Sigmoid colon (tissue), 7 donors: Measurements from ENCODE around the gene LLGL1. TPM values are rescaled to one million over a fixed set of nuclear protein-coding genes. Genes with fewer than 3 reads are reported as not detected.

ENCODE experiments used
- DNase-seq: peaks from one replicate; pipeline ENCODE4 v3.0.0-alpha.2; 2019
- H3K27ac ChIP-seq, 4 donors: fragments of 200-600 bp; sonication (generic); one replicate each; pipeline ENCODE4 v1.5.1; 2016 to 2019; ENCODE audit warnings: mild to moderate bottlenecking in 1 of 4
- H3K27me3 ChIP-seq, 3 donors: fragments of 200-600 bp; sonication (generic); one replicate each; pipeline ENCODE4 v1.5.1; 2019; ENCODE audit warnings: mild to moderate bottlenecking in 1 of 3
- H3K36me3 ChIP-seq, 4 donors: fragments of 200-600 bp; sonication (generic); one replicate each; pipeline ENCODE4 v1.5.1; 2016 to 2019
- H3K4me1 ChIP-seq, 4 donors: fragments of 200-600 bp; sonication (generic); one replicate each; pipeline ENCODE4 v1.5.1; 2017 to 2019
- H3K4me3 ChIP-seq, 4 donors: fragments of 200-600 bp; sonication (generic); one replicate each; pipeline ENCODE4 v1.5.1; 2017 to 2019; ENCODE audit warnings: mild to moderate bottlenecking in 2 of 4, moderate library complexity in 1 of 4
- H3K9me3 ChIP-seq, 4 donors: fragments of 200-600 bp in 3 of 4; sonication (generic) in 3 of 4; one replicate each; pipeline versions ENCODE4 v1.5.1 to v1.6.1; 2013 to 2019
- CTCF ChIP-seq, 4 experiments: fragments of 450-650 bp in 3 of 4; fragments of 200-600 bp in 1 of 4; IDR thresholded peaks; one replicate each; pipeline ENCODE4 v1.5.1; 2016 to 2019; ENCODE audit warnings: antibody characterized with exemption in 4 of 4, mild to moderate bottlenecking in 3 of 4, moderate library complexity in 2 of 4
- EP300 ChIP-seq, 4 donors: sonication (generic); formaldehyde crosslinking; IDR thresholded peaks; one replicate each; pipeline ENCODE4 v1.6.1; 2017; ENCODE audit warnings: antibody characterized with exemption in 4 of 4
- POLR2A ChIP-seq, 2 donors: fragments of 450-650 bp; IDR thresholded peaks; one replicate each; pipeline ENCODE4 v1.6.1; 2016; ENCODE audit warnings: antibody characterized with exemption in 2 of 2, mild to moderate bottlenecking in 2 of 2, moderate library complexity in 2 of 2
- POLR2AphosphoS5 ChIP-seq, 4 donors: sonication (generic); formaldehyde crosslinking; IDR thresholded peaks; one replicate each; pipeline ENCODE4 v1.6.1; 2017; ENCODE audit warnings: antibody characterized with exemption in 4 of 4
- WGBS, 2 donors: extraction: QIAGEN DNeasy Blood & Tissue Kit; methylation state at CpG; one replicate each; pipeline ENCODE4 v1.1.7; 2013; 5-methylcytosine and 5-hydroxymethylcytosine counted together
- intact Hi-C: fragments of 100-400 bp; cut with DNase I; formaldehyde crosslinking; loops from one replicate; pipeline ENCODE4 v1.15.1; 2023
- polyA plus RNA-seq, 3 donors: library from polyadenylated mRNA; stranded (reverse); fragments of 200-250 nt; gene quantifications; one replicate each; pipeline ENCODE4 v1.2.3, GENCODE V29; 2013
- total RNA-seq, 4 donors: library from RNA; depleted of rRNA; stranded (reverse); fragments of >200 nt; gene quantifications; one replicate each; pipeline ENCODE4 v1.1.0, GENCODE V29; 2016
- donor health status: healthy with polysubstance abuse.
- donor health status: Bipolar disorder and iron deficiency.
- donor health status: healthy.

LLGL1 gene
- total and polyA plus RNA-seq, 7 donors, result 2.8 to 25.2 (median 16.8) TPM

GRCh38 chr17:18231164-18231563 is 5.7 kb downstream of the LLGL1 start:
- TF ChIP-seq POLR2A (IDR thresholded peaks at IDR 0.05) (no peak), POLR2AphosphoS5 (IDR thresholded peaks at IDR 0.05) (no peak), EP300 (IDR thresholded peaks at IDR 0.05) (no peak), CTCF (IDR thresholded peaks at IDR 0.05) (no peak)
- Histone ChIP-seq H3K27me3 (no peaks in the 10 kb centered on the region), H3K27ac (no peak overlapping the region), H3K4me1 (peaks cover 0 to 15% (median 9%) of the 10 kb centered on the region in 4 donors), H3K36me3 (peaks cover 0 to 36% (median 15%) of the 10 kb centered on the region in 4 donors), H3K9me3 (no peaks in the 10 kb centered on the region), H3K4me3 (no peak overlapping the region)
- 77 to 81% methylated on average over 9 of the region's 9 CpGs for WGBS, 2 donors
- no peak for DNase-seq
- intact Hi-C loops, result no loop called here

- H3K36me3 ChIP-seq, result peaks cover 0 to 63% (median 25%) of the 10 kb centered on the region in 4 donors
- TF ChIP-seq POLR2AphosphoS5 (IDR thresholded peaks at IDR 0.05) (no peak), CTCF (IDR thresholded peaks at IDR 0.05) (no peak), POLR2A (IDR thresholded peaks at IDR 0.05) (no peak), EP300 (IDR thresholded peaks at IDR 0.05) (no peak)
- H3K27ac ChIP-seq, result no peak overlapping the region
- no peak overlapping the region for H3K4me3 ChIP-seq
- H3K9me3 ChIP-seq, result no peaks in the 10 kb centered on the region
- DNase-seq, result no peak
- H3K27me3 ChIP-seq, result no peaks in the 10 kb centered on the region
- intact Hi-C loops, result no loop called here
- H3K4me1 ChIP-seq, result no peaks in the 10 kb centered on the region
- 94 to 95% methylated on average over 22 of the region's 22 CpGs for WGBS, 2 donors
Measured at GRCh38 chr17:18233803-18234518, 8.5 kb downstream of the LLGL1 start.

DNA sequence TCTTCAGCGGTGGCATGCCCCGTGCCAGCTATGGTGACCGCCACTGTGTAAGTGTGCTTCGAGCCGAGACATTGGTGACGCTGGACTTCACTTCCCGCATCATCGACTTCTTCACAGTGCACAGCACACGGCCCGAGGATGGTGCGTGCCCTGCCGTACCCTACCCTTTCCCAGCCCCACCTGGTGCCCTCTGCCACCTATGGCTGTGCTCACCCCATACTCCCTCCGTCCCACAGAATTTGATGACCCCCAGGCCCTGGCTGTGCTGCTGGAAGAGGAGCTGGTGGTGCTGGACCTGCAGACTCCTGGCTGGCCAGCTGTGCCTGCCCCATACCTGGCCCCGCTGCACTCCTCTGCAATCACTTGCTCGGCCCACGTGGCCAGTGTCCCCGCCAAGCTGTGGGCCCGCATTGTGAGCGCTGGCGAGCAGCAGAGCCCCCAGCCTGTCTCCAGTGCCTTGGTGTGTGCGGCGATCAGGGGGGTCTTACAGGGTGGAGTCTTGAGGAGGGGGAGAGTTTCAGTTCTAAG is 9.5 kb downstream of the LLGL1 start:
- no peaks in the 10 kb centered on the region for H3K4me1 ChIP-seq

DNA sequence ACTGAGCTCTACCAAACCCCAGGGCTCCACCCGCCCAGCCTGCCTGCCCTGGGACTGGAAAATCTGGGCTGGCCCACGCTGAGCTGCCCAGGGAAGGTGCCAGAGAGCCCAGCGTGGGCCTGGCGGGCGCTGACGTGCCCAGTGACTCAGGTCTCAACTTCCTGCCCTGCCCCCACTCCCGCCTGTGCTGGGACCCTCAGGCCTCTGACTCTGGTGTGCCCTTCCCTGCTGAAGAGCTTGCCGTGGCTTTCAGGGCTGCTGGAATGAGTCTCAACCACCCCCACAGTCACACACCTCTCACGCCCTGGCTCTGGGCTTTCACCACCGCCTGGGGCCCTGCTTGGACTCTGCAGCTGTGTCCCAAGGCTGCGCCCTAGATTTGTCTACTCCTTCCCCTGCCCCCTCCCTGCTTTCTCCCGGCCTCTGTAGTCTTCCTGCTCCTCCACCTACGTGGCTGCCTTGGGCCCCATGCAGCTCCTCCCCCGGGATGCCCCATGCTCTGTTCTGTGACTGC is 10.4 kb downstream of the LLGL1 start:
- 83 to 84% methylated on average over 14 of the region's 14 CpGs for WGBS, 2 donors

More for the DNA sequence above, 9.5 kb downstream of the LLGL1 start:
- H3K36me3 ChIP-seq, result peaks cover 0 to 67% (median 25%) of the 10 kb centered on the region in 4 donors
- TF ChIP-seq CTCF (IDR thresholded peaks at IDR 0.05), result no peak
- no peak for TF ChIP-seq POLR2AphosphoS5 (IDR thresholded peaks at IDR 0.05)
- DNase-seq, result no peak
- H3K4me3 ChIP-seq, result no peak overlapping the region
- intact Hi-C loops, result no loop called here
- no peaks in the 10 kb centered on the region for H3K9me3 ChIP-seq
- H3K27me3 ChIP-seq, result no peaks in the 10 kb centered on the region
- H3K27ac ChIP-seq, result no peak overlapping the region
- 96 to 97% methylated on average over 22 of the region's 22 CpGs for WGBS, 2 donors

More for the DNA sequence above, 10.4 kb downstream of the LLGL1 start:
- H3K4me3 ChIP-seq, result no peak overlapping the region
- H3K27me3 ChIP-seq, result no peaks in the 10 kb centered on the region
- H3K27ac ChIP-seq, result no peak overlapping the region
- TF ChIP-seq CTCF (IDR thresholded peaks at IDR 0.05), result no peak
- no peak for TF ChIP-seq EP300 (IDR thresholded peaks at IDR 0.05)
- no peak for TF ChIP-seq POLR2AphosphoS5 (IDR thresholded peaks at IDR 0.05)
- intact Hi-C loops, result no loop called here
- no peak for DNase-seq
- H3K4me1 ChIP-seq, result no peaks in the 10 kb centered on the region
- peaks cover 0 to 67% (median 25%) of the 10 kb centered on the region in 4 donors for H3K36me3 ChIP-seq
- H3K9me3 ChIP-seq, result no peaks in the 10 kb centered on the region
